Hindlimb muscle (tissue), 1 donor: ENCODE data around the gene UBALD1. TPM values are rescaled to one million over a fixed set of nuclear protein-coding genes. Genes with fewer than 3 reads are reported as not detected.

Experiments used
- DNase-seq: peaks from one replicate; pipeline ENCODE4 v3.0.0-alpha.2; 2013
- polyA plus RNA-seq: library from polyadenylated mRNA; unstranded; fragments of 120-200 nt; gene quantifications from one replicate; pipeline ENCODE4 v1.2.1, GENCODE V29; 2013; ENCODE audit not compliant: insufficient read length

UBALD1 gene
- polyA plus RNA-seq: 25.1 TPM

GRCh38 chr16:4614571-4615383, at the start of gene UBALD1:
Gene UBALD1, minus strand, starts transcription at chr16:4614888. Its CDS starts 91 bp downstream, at chr16:4614797.
- DNase-seq: peak; percentile 81

GRCh38 chr16:4663777-4664465, 49.2 kb upstream of the UBALD1 start:
- DNase-seq: peak; percentile 48

GRCh38 chr16:4663465-4663776, 48.7 kb upstream of the UBALD1 start:
- DNase-seq: no peak

GRCh38 chr16:4661661-4662060, 47.0 kb upstream of the UBALD1 start:
- DNase-seq: no peak

- no peak for DNase-seq
These were observed 45.8 kb upstream of the UBALD1 start for GRCh38 chr16:4660454-4661007.

- no peak for DNase-seq
These were observed 45.0 kb upstream of the UBALD1 start for GRCh38 chr16:4659363-4660353.

GRCh38 chr16:4656695-4657686, 42.3 kb upstream of the UBALD1 start:
- DNase-seq: no peak

- no peak for DNase-seq
These were observed 41.5 kb upstream of the UBALD1 start for GRCh38 chr16:4656221-4656620.

- no peak for DNase-seq
These were observed 41.1 kb upstream of the UBALD1 start for GRCh38 chr16:4655801-4656200.

GRCh38 chr16:4654964-4655590, 40.4 kb upstream of the UBALD1 start:
- no peak for DNase-seq

GRCh38 chr16:4654011-4654963, 39.6 kb upstream of the UBALD1 start:
- DNase-seq: no peak

GRCh38 chr16:4652561-4652960, 37.9 kb upstream of the UBALD1 start:
- DNase-seq: no peak

GRCh38 chr16:4651827-4652226, 37.1 kb upstream of the UBALD1 start:
- no peak for DNase-seq

- peak; percentile 19 for DNase-seq
These were observed 35.9 kb upstream of the UBALD1 start for GRCh38 chr16:4650443-4651074.

- no peak for DNase-seq
These were observed 35.2 kb upstream of the UBALD1 start for GRCh38 chr16:4649744-4650442.

GRCh38 chr16:4648917-4649316, 34.2 kb upstream of the UBALD1 start:
- DNase-seq: no peak

- DNase-seq: no peak
These were observed 32.9 kb upstream of the UBALD1 start for GRCh38 chr16:4647644-4647980.
